HEK293 (cell line): ENCODE results near the gene RBM14.
"Not testable (repeated sequence)": the region's sequence is repeated elsewhere in the genome, so short reads cannot be mapped to it uniquely, and the experiment has no call there.

Source experiments
- CTCF ChIA-PET: fragments of 350-600 bp; formaldehyde crosslinking; extraction: SDS; loops from one replicate; lab custom pipeline; 2021; ENCODE audit warnings: antibody characterized with exemption; lab: Yijun Ruan, JAX
- POLR2A ChIA-PET: fragments of 300-600 bp; formaldehyde crosslinking; extraction: SDS; loops from one replicate; lab custom pipeline; 2020; ENCODE audit warnings: antibody characterized with exemption, inconsistent platforms; lab: Yijun Ruan, JAX
- H3K27ac ChIP-seq: fragments of 200-500 bp; sonication (Bioruptor generic); 2 replicates; pipeline ENCODE4 v1.5.1; 2014; ENCODE audit warnings: low read depth, low read length, control low read depth, inconsistent platforms; ENCODE audit errors: extremely low read depth
- H3K36me3 ChIP-seq, 2 experiments: fragments of 200-500 bp in 1 of 2; sonication (Bioruptor generic) in 1 of 2; 1 replicate in 1 of 2; 2 replicates in 1 of 2; pipeline ENCODE4 v1.5.1; 2014 to 2017; ENCODE audit warnings: inconsistent platforms in 2 of 2, low read length in 2 of 2; ENCODE audit not compliant: control insufficient read depth in 2 of 2, insufficient read depth in 1 of 2
- H3K4me1 ChIP-seq: fragments of 200-500 bp; sonication (Bioruptor generic); 2 replicates; pipeline ENCODE4 v1.5.1; 2014; ENCODE audit warnings: mild to moderate bottlenecking, low read length, inconsistent platforms; ENCODE audit not compliant: control insufficient read depth, insufficient read depth
- H3K4me3 ChIP-seq: 2 replicates; pipeline ENCODE4 v1.5.1; 2011; ENCODE audit warnings: low read depth, mild to moderate bottlenecking, control low read depth, low read length, moderate library complexity
- H3K9me3 ChIP-seq: fragments of 200-500 bp; sonication (Bioruptor generic); 2 replicates; pipeline ENCODE4 v1.5.1; 2014; ENCODE audit warnings: low read depth, low read length, inconsistent platforms; ENCODE audit not compliant: control insufficient read depth, insufficient read depth
- ATF2 ChIP-seq: fragments of 450-650 bp; formaldehyde crosslinking; IDR thresholded peaks from 2 replicates; pipeline ENCODE4 v1.5.1; 2016; ENCODE audit warnings: missing biosample characterization, missing genetic modification characterization, low read depth
- BCL6B ChIP-seq: fragments of 450-650 bp; formaldehyde crosslinking; IDR thresholded peaks from 2 replicates; pipeline ENCODE4 v1.5.1; 2017; ENCODE audit warnings: missing biosample characterization, missing genetic modification characterization
- GFI1B ChIP-seq: fragments of 450-650 bp; formaldehyde crosslinking; IDR thresholded peaks from 2 replicates; pipeline ENCODE4 v1.5.1; 2016; ENCODE audit warnings: missing biosample characterization, missing genetic modification characterization
- GLIS1 ChIP-seq: fragments of 450-650 bp; formaldehyde crosslinking; IDR thresholded peaks from 2 replicates; pipeline ENCODE4 v1.5.1; 2016; ENCODE audit warnings: missing biosample characterization, missing genetic modification characterization
- HOXA7 ChIP-seq: sonication (generic); formaldehyde crosslinking; IDR thresholded peaks from 2 replicates; pipeline ENCODE4 v1.8.1; 2022; ENCODE audit warnings: missing genetic modification reagents, borderline replicate concordance
- MYNN ChIP-seq: fragments of 450-650 bp; formaldehyde crosslinking; IDR thresholded peaks from 2 replicates; pipeline ENCODE4 v1.5.1; 2016; ENCODE audit warnings: missing biosample characterization, missing genetic modification characterization, borderline replicate concordance
- PRDM10 ChIP-seq: fragments of 450-650 bp; formaldehyde crosslinking; IDR thresholded peaks from 2 replicates; pipeline ENCODE4 v1.5.1; 2016; ENCODE audit warnings: missing biosample characterization, missing genetic modification characterization
- SETDB1 ChIP-seq: IDR thresholded peaks from one replicate; pipeline ENCODE4 v1.6.1; 2017; ENCODE audit warnings: mild to moderate bottlenecking, low read length, moderate library complexity, mixed read lengths; ENCODE audit not compliant: insufficient read length
- SP3 ChIP-seq: fragments of 450-650 bp; formaldehyde crosslinking; IDR thresholded peaks from 2 replicates; pipeline ENCODE4 v1.5.1; 2016; ENCODE audit warnings: missing biosample characterization, missing genetic modification characterization
- ZBTB1 ChIP-seq: fragments of 450-650 bp; formaldehyde crosslinking; IDR thresholded peaks from 2 replicates; pipeline ENCODE4 v1.5.1; 2016; ENCODE audit warnings: missing biosample characterization, missing genetic modification characterization
- ZNF121 ChIP-seq: fragments of 450-650 bp; formaldehyde crosslinking; IDR thresholded peaks from 2 replicates; pipeline ENCODE4 v1.5.1; 2016; ENCODE audit warnings: missing biosample characterization, missing genetic modification characterization
- ZNF274 ChIP-seq, 2 experiments: fragments of 200-500 bp in 1 of 2; fragments of 450-650 bp in 1 of 2; sonication (Bioruptor generic) in 1 of 2; formaldehyde crosslinking in 1 of 2; IDR thresholded peaks; 2 replicates each; pipeline versions ENCODE4 v1.5.1 to v1.6.1; 2014 to 2016; ENCODE audit warnings: borderline replicate concordance in 1 of 2, inconsistent platforms in 1 of 2, low read length in 1 of 2, missing biosample characterization in 1 of 2, missing genetic modification characterization in 1 of 2
- ZNF280C ChIP-seq: fragments of 450-650 bp; formaldehyde crosslinking; IDR thresholded peaks from 2 replicates; pipeline ENCODE4 v1.5.1; 2016; ENCODE audit warnings: missing biosample characterization, missing genetic modification characterization
- ZNF302 ChIP-seq: fragments of 450-650 bp; formaldehyde crosslinking; IDR thresholded peaks from 2 replicates; pipeline ENCODE4 v1.5.1; 2016; ENCODE audit warnings: missing biosample characterization, missing genetic modification characterization, low read depth
- ZNF37A ChIP-seq: fragments of 450-650 bp; IDR thresholded peaks from 2 replicates; pipeline ENCODE4 v1.5.1; 2018; ENCODE audit warnings: missing biosample characterization, missing genetic modification characterization
- ZNF473 ChIP-seq: fragments of 450-650 bp; formaldehyde crosslinking; IDR thresholded peaks from 2 replicates; pipeline ENCODE4 v1.5.1; 2017; ENCODE audit warnings: missing biosample characterization, missing genetic modification characterization
- ZNF596 ChIP-seq: fragments of 450-650 bp; IDR thresholded peaks from 2 replicates; pipeline ENCODE4 v1.5.0; 2018; ENCODE audit warnings: missing biosample characterization, mild to moderate bottlenecking, missing genetic modification characterization, moderate library complexity
- ZNF624 ChIP-seq: fragments of 450-650 bp; formaldehyde crosslinking; IDR thresholded peaks from 2 replicates; pipeline ENCODE4 v1.5.1; 2017; ENCODE audit warnings: missing biosample characterization, missing genetic modification characterization
- ZNF658 ChIP-seq: fragments of 450-650 bp; formaldehyde crosslinking; IDR thresholded peaks from 2 replicates; pipeline ENCODE4; 2016; ENCODE audit warnings: missing biosample characterization, missing genetic modification characterization

Gene RBM14

DNA sequence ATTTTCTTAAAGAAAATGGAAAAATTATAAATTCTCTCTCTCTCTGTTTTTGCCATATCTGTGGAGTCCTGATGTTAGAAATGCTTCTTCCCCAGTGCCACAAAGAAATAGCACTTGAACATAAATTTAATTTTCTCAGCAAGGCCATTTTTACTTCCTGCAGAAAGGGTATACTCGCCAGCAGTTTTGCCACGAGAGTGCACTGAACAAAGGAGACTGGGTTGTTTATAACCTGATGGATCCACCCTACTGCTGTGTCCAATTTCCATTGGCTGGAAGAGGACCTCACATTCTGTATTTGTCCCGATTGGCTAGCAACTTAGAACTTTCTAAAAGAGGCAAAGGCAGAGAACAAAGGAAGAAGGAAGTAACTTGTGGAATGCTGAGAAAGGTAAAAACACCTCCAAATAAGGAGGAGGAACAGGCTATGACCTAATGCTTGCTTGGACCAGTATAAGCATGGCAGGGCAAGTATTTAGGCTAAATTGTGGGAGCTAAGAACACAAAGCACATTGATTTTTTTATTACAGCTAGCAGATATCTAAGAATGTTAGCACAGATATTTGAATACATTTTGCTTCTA lies 33.8 kb upstream of the RBM14 start:
- TF ChIP-seq SETDB1: peak; percentile 68
- POLR2A ChIA-PET: interaction anchor here (0.8 kb wide), 1 partner anchor 95 kb away, joined by 8 read pairs; the partner anchor contains the start of gene RBM4B
- H3K4me3 ChIP-seq, CTCF ChIA-PET, H3K4me1 ChIP-seq, H3K36me3 ChIP-seq, H3K27ac ChIP-seq, H3K9me3 ChIP-seq: not testable (repeated sequence)

DNA sequence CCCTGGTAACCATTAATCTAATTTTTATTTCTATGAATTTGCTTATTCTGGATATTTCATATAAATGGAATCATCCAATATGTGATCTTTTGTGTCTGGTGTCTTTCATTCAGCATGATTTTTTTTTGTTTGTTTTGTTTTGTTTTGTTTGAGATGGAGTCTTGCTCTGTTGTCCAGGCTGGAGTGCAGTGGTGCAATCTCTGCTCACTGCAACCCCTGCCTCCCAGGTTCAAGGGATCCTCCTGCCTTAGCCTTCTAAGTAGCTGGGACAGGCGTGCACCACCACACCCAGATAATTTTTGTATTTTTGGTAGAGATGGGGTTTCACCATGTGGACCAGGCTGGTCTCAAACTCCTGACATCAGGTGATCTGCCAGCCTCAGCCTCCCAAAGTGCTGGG lies 31.0 kb upstream of the RBM14 start:
- CTCF ChIA-PET, H3K4me1 ChIP-seq, H3K36me3 ChIP-seq: not testable (repeated sequence)

GRCh38 chr11:66586136-66586535 lies 30.3 kb upstream of the RBM14 start:
- H3K36me3 ChIP-seq: no peaks in the 10 kb centered on the region
- POLR2A ChIA-PET: interaction anchor here (1.2 kb wide), 1 partner anchor 31 kb away, joined by 3 read pairs; no protein-coding TSS in a partner anchor
- H3K9me3 ChIP-seq: no peaks in the 10 kb centered on the region
- CTCF ChIA-PET: interaction anchor here (1.1 kb wide), 1 partner anchor 8 kb away, joined by 3 read pairs; no protein-coding TSS in a partner anchor
- no peak overlapping the region for H3K4me3 ChIP-seq
- H3K27ac ChIP-seq: no peak overlapping the region
- H3K4me1 ChIP-seq: no peaks in the 10 kb centered on the region
- TF ChIP-seq SP3: no peak
- TF ChIP-seq GFI1B (tag by site-specific recombination): no peak
- TF ChIP-seq ZNF658 (tag by site-specific recombination): no peak
- no peak for TF ChIP-seq ATF2 (tag by site-specific recombination)
- TF ChIP-seq ZNF596: no peak
- no peak for TF ChIP-seq ZNF624
- no peak for TF ChIP-seq GLIS1 (tag by site-specific recombination)
- no peak for TF ChIP-seq ZNF37A
- no peak for TF ChIP-seq ZBTB1
- TF ChIP-seq MYNN (tag by site-specific recombination): no peak
- TF ChIP-seq ZNF302 (tag by site-specific recombination): no peak
- TF ChIP-seq ZNF473 (tag by site-specific recombination): no peak
- TF ChIP-seq ZNF274 (IDR thresholded peaks at IDR 0.05; ENCODE audit: low read length): no peak
- TF ChIP-seq ZNF274 (tag by site-specific recombination; IDR thresholded peaks at IDR 0.05; ENCODE audit: borderline replicate concordance): no peak
- TF ChIP-seq HOXA7 (CRISPR knock-in tag): no peak
- no peak for TF ChIP-seq ZNF280C
- TF ChIP-seq PRDM10 (tag by site-specific recombination): no peak
- TF ChIP-seq BCL6B (tag by site-specific recombination): no peak

More for the DNA sequence above, 31.0 kb upstream of the RBM14 start:
- 0 out of 2 replicates have a peak, but pooled peaks have one; percentile 21 for TF ChIP-seq ZNF121
- TF ChIP-seq, all 188 proteins: peak for 1; not testable (repeated sequence) for 187
- H3K4me3 ChIP-seq, POLR2A ChIA-PET, H3K27ac ChIP-seq, H3K9me3 ChIP-seq: not testable (repeated sequence)
